Gastroesophageal sphincter (tissue), 4 donors: ENCODE measurements around the gene FARSA. TPM values are rescaled to one million over a fixed set of nuclear protein-coding genes. Genes with fewer than 3 reads are reported as not detected.

Source experiments
- ATAC-seq: fragments of 150-250 bp; one replicate; pipeline ENCODE4 v1.9.1; 2016; ENCODE audit warnings: mild to moderate bottlenecking, moderate library complexity
- H3K27ac ChIP-seq, 4 donors: fragments of 200-600 bp; sonication (generic) in 3 of 4; 1 replicate in 3 of 4; 2 replicates in 1 of 4; pipeline ENCODE4 v1.5.1; 2016 to 2019
- H3K27me3 ChIP-seq: fragments of 200-600 bp; sonication (generic); one replicate; pipeline ENCODE4 v1.5.1; 2019
- H3K36me3 ChIP-seq, 2 donors: fragments of 200-600 bp; sonication (generic); one replicate each; pipeline ENCODE4 v1.5.1; 2019; ENCODE audit warnings: control low read depth in 1 of 2
- H3K4me1 ChIP-seq, 3 donors: fragments of 200-600 bp; sonication (generic); 1 replicate in 2 of 3; 2 replicates in 1 of 3; pipeline ENCODE4 v1.5.1; 2016 to 2019; ENCODE audit warnings: control low read depth in 2 of 3
- H3K4me3 ChIP-seq, 2 donors: fragments of 200-600 bp; sonication (generic); one replicate each; pipeline ENCODE4 v1.5.1; 2019; ENCODE audit warnings: mild to moderate bottlenecking in 1 of 2, moderate library complexity in 1 of 2
- H3K9me3 ChIP-seq, 3 donors: fragments of 200-600 bp; sonication (generic); one replicate each; pipeline ENCODE4 v1.5.1; 2017 to 2019; ENCODE audit warnings: control low read depth in 2 of 3
- CTCF ChIP-seq, 4 experiments: fragments of 200-600 bp in 2 of 4; fragments of 450-650 bp in 2 of 4; sonication (generic) in 1 of 4; IDR thresholded peaks; one replicate each; pipeline ENCODE4 v1.5.1; 2017 to 2019; ENCODE audit warnings: antibody characterized with exemption in 4 of 4, mild to moderate bottlenecking in 2 of 4, moderate library complexity in 2 of 4
- EP300 ChIP-seq: sonication (generic); formaldehyde crosslinking; IDR thresholded peaks from one replicate; pipeline ENCODE4 v1.6.1; 2017; ENCODE audit warnings: antibody characterized with exemption, mild to moderate bottlenecking
- POLR2A ChIP-seq, 2 donors: fragments of 450-650 bp; IDR thresholded peaks; one replicate each; pipeline ENCODE4 v1.6.1; 2017; ENCODE audit warnings: antibody characterized with exemption in 2 of 2, mild to moderate bottlenecking in 2 of 2, moderate library complexity in 1 of 2
- POLR2AphosphoS5 ChIP-seq: sonication (generic); formaldehyde crosslinking; IDR thresholded peaks from one replicate; pipeline ENCODE4 v1.6.1; 2017; ENCODE audit warnings: antibody characterized with exemption
- WGBS, 2 donors: methylation state at CpG; one replicate each; pipeline ENCODE4 v1.1.5; 2018; ENCODE audit warnings: low coverage in 1 of 2; 5-methylcytosine and 5-hydroxymethylcytosine counted together
- total RNA-seq, 4 donors: library from RNA; depleted of rRNA; stranded (reverse); fragments of >200 nt; gene quantifications; one replicate each; pipeline ENCODE4 v1.1.0, GENCODE V29; 2016

Gene FARSA
- total RNA-seq, 4 donors from 2014 or later, result 32.2 to 36.1 (median 33.2) TPM

- H3K27me3 ChIP-seq, result no peaks in the 10 kb centered on the region
- TF ChIP-seq EP300 (no peak), POLR2A (IDR thresholded peaks at IDR 0.05) (no peak), POLR2AphosphoS5 (no peak), CTCF (IDR thresholded peaks at IDR 0.05) (no peak)
- WGBS, 2 donors, result 67 to 93% methylated on average over 1 to 6 of the region's 9 CpGs
- ATAC-seq, result no peak
- peaks cover 0 to 6% (median 0%) of the 10 kb centered on the region in 3 donors for H3K4me1 ChIP-seq
- no peak overlapping the region for H3K4me3 ChIP-seq
- H3K36me3 ChIP-seq, result peaks cover 0 to 9% of the 10 kb centered on the region in 2 donors
- no peak overlapping the region for H3K27ac ChIP-seq
- no peaks in the 10 kb centered on the region for H3K9me3 ChIP-seq
These were observed 26.3 kb downstream of the FARSA start for GRCh38 chr19:12907166-12907565.

GRCh38 chr19:12899891-12900518, 33.5 kb downstream of the FARSA start:
- 90 to 100% methylated on average over 1 to 3 of the region's 10 CpGs for WGBS, 2 donors
- Histone ChIP-seq H3K9me3 (no peaks in the 10 kb centered on the region), H3K27me3 (no peaks in the 10 kb centered on the region), H3K4me1 (no peaks in the 10 kb centered on the region), H3K27ac (no peak overlapping the region), H3K36me3 (peaks cover 0 to 73% of the 10 kb centered on the region in 2 donors), H3K4me3 (no peak overlapping the region)
- TF ChIP-seq POLR2A (IDR thresholded peaks at IDR 0.05) (no peak), CTCF (IDR thresholded peaks at IDR 0.05) (no peak), POLR2AphosphoS5 (no peak), EP300 (no peak)
- ATAC-seq, result no peak

GRCh38 chr19:12896460-12896859, 37.1 kb downstream of the FARSA start:
- no peak overlapping the region for H3K4me3 ChIP-seq
- H3K27ac ChIP-seq, result no peak overlapping the region
- H3K36me3 ChIP-seq, result peaks cover 0 to 81% of the 10 kb centered on the region in 2 donors
- ATAC-seq, result no peak
- H3K27me3 ChIP-seq, result no peaks in the 10 kb centered on the region
- WGBS, 2 donors, result 100% methylated on average over 2 of the region's 17 CpGs; no CpG with 5 or more reads in 1 of the 2 donors
- H3K9me3 ChIP-seq, result no peaks in the 10 kb centered on the region
- TF ChIP-seq POLR2AphosphoS5, result no peak
- no peak for TF ChIP-seq POLR2A (IDR thresholded peaks at IDR 0.05)
- no peak for TF ChIP-seq CTCF (IDR thresholded peaks at IDR 0.05)
- no peak for TF ChIP-seq EP300
- peaks cover 0 to 15% (median 10%) of the 10 kb centered on the region in 3 donors for H3K4me1 ChIP-seq

- H3K4me1 ChIP-seq, result peaks cover 0 to 24% (median 16%) of the 10 kb centered on the region in 3 donors
- ATAC-seq, result no peak
- no peak overlapping the region for H3K27ac ChIP-seq
- H3K4me3 ChIP-seq, result no peak overlapping the region
- TF ChIP-seq EP300, result no peak
- no peak for TF ChIP-seq POLR2AphosphoS5
- TF ChIP-seq CTCF (IDR thresholded peaks at IDR 0.05), result no peak
- no peak for TF ChIP-seq POLR2A (IDR thresholded peaks at IDR 0.05)
- no peaks in the 10 kb centered on the region for H3K9me3 ChIP-seq
- no peaks in the 10 kb centered on the region for H3K27me3 ChIP-seq
- peaks cover 0 to 58% of the 10 kb centered on the region in 2 donors for H3K36me3 ChIP-seq
- WGBS, 2 donors, result no CpG with 5 or more reads among the region's 5 CpGs
These were observed 39.9 kb downstream of the FARSA start for GRCh38 chr19:12893582-12893981.

GRCh38 chr19:12891553-12892021, 41.9 kb downstream of the FARSA start:
- Histone ChIP-seq H3K4me3 (peak overlapping the region; percentile 73 to 90), H3K27ac (peak overlapping the region; percentile 67 to 92 (median 88)), H3K36me3 (peaks cover 0 to 38% of the 10 kb centered on the region in 2 donors), H3K9me3 (no peaks in the 10 kb centered on the region), H3K4me1 (peaks cover 0 to 24% (median 16%) of the 10 kb centered on the region in 3 donors), H3K27me3 (peaks cover 4% of the 10 kb centered on the region)
- WGBS, 2 donors, result no CpG with 5 or more reads among the region's 26 CpGs
- TF ChIP-seq POLR2AphosphoS5 (no peak), POLR2A (IDR thresholded peaks at IDR 0.05) (no peak), EP300 (no peak), CTCF (IDR thresholded peaks at IDR 0.05) (no peak)
- ATAC-seq, result no peak
